K562 (cell line): ENCODE data around the gene DCLK1. TPM values are rescaled to one million over a fixed set of nuclear protein-coding genes. Genes with fewer than 3 reads are reported as not detected.

Experiments used
- ATAC-seq: fragments of 200-7000 bp; cut with Tn5 transposase; 3 replicates; pipeline ENCODE4 v1.9.1; 2020; ENCODE audit warnings: moderate library complexity
- BruUV-seq: library from RNA; stranded (reverse); fragments of 400-500 nt; replicated peaks from 2 replicates; lab custom pipeline; 2021; lab: Mats Ljungman, UMichigan
- CTCF ChIA-PET: fragments of 300-600 bp; formaldehyde crosslinking; extraction: SDS; loops from one replicate; lab custom pipeline; 2021; ENCODE audit warnings: low intra/inter-chr PET ratio; lab: Yijun Ruan, JAX
- POLR2A ChIA-PET: fragments of 300-600, 350-650 bp; sonication (Branson Sonifier 250); formaldehyde crosslinking; extraction: SDS; loops from one replicate; lab custom pipeline; 2021; ENCODE audit warnings: antibody characterized with exemption, inconsistent platforms; lab: Yijun Ruan, JAX
- DNase-seq, 4 experiments: peaks; one replicate each; pipeline versions ENCODE4 v3.0.0 to v3.0.0-alpha.2; 2011 to 2018; ENCODE audit warnings: low spot score in 3 of 4, mixed read lengths in 3 of 4; ENCODE audit errors: extremely low read depth in 1 of 4
- FAIRE-seq: peaks from 2 replicates; lab custom pipeline; 2011; peaks lifted over from hg19 to GRCh38; lab: Jason Lieb, UNC
- H2AFZ ChIP-seq: 2 replicates; pipeline ENCODE4 v1.6.0; 2011; ENCODE audit warnings: low read depth, low read length, control low read depth, inconsistent platforms
- H3K27ac ChIP-seq: fragments of 200-600 bp; 3 replicates; pipeline ENCODE4 v1.8.0; 2011; ENCODE audit warnings: low read depth, mild to moderate bottlenecking, control low read depth, inconsistent platforms, low read length, moderate library complexity, mixed read lengths; ENCODE audit errors: extremely low read depth
- H3K27me3 ChIP-seq, 2 experiments: fragments of 300-600 bp in 1 of 2; 2 replicates in 1 of 2; 3 replicates in 1 of 2; pipeline versions ENCODE4 v1.6.0 to v1.8.0; 2011; ENCODE audit warnings: inconsistent platforms in 2 of 2, low read length in 2 of 2, mild to moderate bottlenecking in 1 of 2, mixed read lengths in 1 of 2, moderate library complexity in 1 of 2; ENCODE audit not compliant: control insufficient read depth in 2 of 2, insufficient read depth in 2 of 2
- H3K36me3 ChIP-seq: fragments of 300-600 bp; 3 replicates; pipeline ENCODE4 v1.8.0; 2011; ENCODE audit warnings: mild to moderate bottlenecking, low read length, inconsistent platforms; ENCODE audit not compliant: control insufficient read depth, insufficient read depth
- H3K4me1 ChIP-seq, 2 experiments: fragments of 200-600 bp in 1 of 2; replicated peaks in 1 of 2; 2 replicates in 1 of 2; 3 replicates in 1 of 2; pipeline versions ENCODE4 v1.5.1 to v1.8.0; 2011; ENCODE audit warnings: inconsistent platforms in 2 of 2, low read length in 2 of 2, mild to moderate bottlenecking in 1 of 2, mixed read lengths in 1 of 2, moderate library complexity in 1 of 2; ENCODE audit not compliant: control insufficient read depth in 2 of 2, insufficient read depth in 2 of 2
- H3K4me2 ChIP-seq: 2 replicates; pipeline ENCODE4 v1.6.1; 2011; ENCODE audit warnings: low read length, control low read depth, inconsistent platforms, mixed read lengths; ENCODE audit not compliant: insufficient read depth
- H3K4me3 ChIP-seq: fragments of 200-600 bp; sonication (generic), shearing (Covaris generic); 2 replicates; pipeline ENCODE4 v1.5.1; 2016; ENCODE audit warnings: control low read depth, inconsistent platforms
- H3K79me2 ChIP-seq: fragments of 200-600 bp; 3 replicates; pipeline ENCODE4 v1.8.0; 2011; ENCODE audit warnings: low read length, inconsistent platforms; ENCODE audit not compliant: control insufficient read depth, insufficient read depth
- H3K9ac ChIP-seq, 2 experiments: 2 replicates each; pipeline versions ENCODE4 v1.6.0 to v1.6.1; 2011; ENCODE audit warnings: low read depth in 2 of 2, low read length in 2 of 2, control low read depth in 1 of 2, inconsistent platforms in 1 of 2, mild to moderate bottlenecking in 1 of 2, mixed read lengths in 1 of 2; ENCODE audit not compliant: insufficient read depth in 1 of 2
- H3K9me1 ChIP-seq: one replicate; pipeline ENCODE4 v1.6.0; 2011; ENCODE audit warnings: inconsistent platforms, mild to moderate bottlenecking, low read length, moderate library complexity; ENCODE audit not compliant: control insufficient read depth, insufficient read depth
- H3K9me3 ChIP-seq: replicated peaks from 2 replicates; pipeline ENCODE4 v1.5.1; 2011; ENCODE audit warnings: low read depth, low read length, inconsistent platforms; ENCODE audit not compliant: control insufficient read depth, insufficient read depth
- H4K20me1 ChIP-seq: replicated peaks from 2 replicates; pipeline ENCODE4 v1.6.1; 2011; ENCODE audit warnings: low read length, inconsistent platforms, mixed read lengths; ENCODE audit not compliant: control insufficient read depth, insufficient read depth
- AFF4 ChIP-seq: sonication (generic); formaldehyde crosslinking; IDR thresholded peaks from 2 replicates; pipeline ENCODE4 v1.8.0; 2023; ENCODE audit warnings: mild to moderate bottlenecking, missing genetic modification reagents
- ARID3B ChIP-seq: fragments of 250-450 bp; sonication (Bioruptor Pico); IDR thresholded peaks from 2 replicates; pipeline ENCODE4 v1.4.0; 2020; ENCODE audit warnings: borderline replicate concordance
- CBX1 ChIP-seq: sonication (generic); IDR thresholded peaks from 2 replicates; pipeline ENCODE4 v1.6.1; 2016; ENCODE audit warnings: antibody characterized with exemption, low read depth, mild to moderate bottlenecking
- CHCHD3 ChIP-seq: fragments of 250-450 bp; sonication (Bioruptor Pico); IDR thresholded peaks from 2 replicates; pipeline ENCODE4 v2.1.2; 2022; ENCODE audit warnings: mild to moderate bottlenecking
- IRF9 ChIP-seq: fragments of 450-650 bp; IDR thresholded peaks from 2 replicates; pipeline ENCODE4 v1.6.1; 2016; ENCODE audit warnings: missing biosample characterization, missing genetic modification characterization
- MCM7 ChIP-seq, 2 experiments: fragments of 450-650 bp; IDR thresholded peaks; 2 replicates each; pipeline ENCODE4 v1.6.1; 2016 to 2018
- NR0B1 ChIP-seq: fragments of 450-650 bp; IDR thresholded peaks from one replicate; pipeline ENCODE4 v1.6.1; 2018; ENCODE audit warnings: mild to moderate bottlenecking, moderate library complexity; ENCODE audit not compliant: partially characterized antibody
- NR2C1 ChIP-seq, 2 experiments: fragments of 450-650 bp; IDR thresholded peaks; 2 replicates each; pipeline ENCODE4 v1.6.1; 2017; ENCODE audit warnings: mild to moderate bottlenecking in 2 of 2, antibody characterized with exemption in 1 of 2, inconsistent platforms in 1 of 2, missing compliant biosample characterization in 1 of 2, missing genetic modification characterization in 1 of 2
- POLR3G ChIP-seq: IDR thresholded peaks from 2 replicates; pipeline ENCODE4 v1.6.1; 2011; ENCODE audit not compliant: insufficient read length, insufficient replicate concordance; ENCODE audit errors: extremely low read depth
- RBM34 ChIP-seq: fragments of 200-400 bp; formaldehyde crosslinking; IDR thresholded peaks from 2 replicates; pipeline ENCODE4 v1.6.1; 2018; ENCODE audit warnings: low read length, borderline replicate concordance; ENCODE audit not compliant: insufficient read depth
- TAF1 ChIP-seq: IDR thresholded peaks from 2 replicates; pipeline ENCODE4 v1.6.1; 2011; ENCODE audit warnings: mild to moderate bottlenecking, low read length, moderate library complexity; ENCODE audit not compliant: insufficient read depth, control insufficient read depth, severe bottlenecking; ENCODE audit errors: extremely low read depth
- TCF3 ChIP-seq: sonication (generic); formaldehyde crosslinking; IDR thresholded peaks from 2 replicates; pipeline ENCODE4 v1.4.0; 2020; ENCODE audit warnings: mild to moderate bottlenecking, missing genetic modification reagents
- ZNF280A ChIP-seq: fragments of 450-650 bp; IDR thresholded peaks from 2 replicates; pipeline ENCODE4 v1.6.1; 2018; ENCODE audit warnings: mild to moderate bottlenecking, low read depth; ENCODE audit not compliant: partially characterized antibody
- WGBS: fragments of 100-300 bp; shearing (Covaris generic); methylation state at CpG from one replicate; pipeline ENCODE4 v1.1.6; 2016; ENCODE audit warnings: low coverage, mixed read lengths; ENCODE audit not compliant: insufficient coverage; ENCODE audit errors: missing lambda C conversion rate; 5-methylcytosine and 5-hydroxymethylcytosine counted together
- in situ Hi-C: fragments of 300-500 bp; cut with MboI; formaldehyde crosslinking; loops from 4 replicates; pipeline ENCODE4 v1.15.0; 2018; ENCODE audit warnings: inconsistent platforms, mixed read lengths
- intact Hi-C: fragments of 100-400 bp; cut with micrococcal nuclease; formaldehyde crosslinking; loops from 2 replicates; pipeline ENCODE4 v1.14.2; 2022
- polyA plus RNA-seq, 8 experiments: library from polyadenylated mRNA; depleted of rRNA in 4 of 8; stranded (reverse) in 5 of 8; unstranded in 3 of 8; fragments of >200 nt; fragmentation: Nextera tagmentation in 2 of 8; fragmentation: Illumina TruSeq in 1 of 8; extraction: Ambion mirVana in 2 of 8; extraction: Trizol in 1 of 8; gene quantifications; 2 replicates each; pipeline versions ENCODE4 v1.2.1 to v1.2.3, GENCODE V29; 2011 to 2014; ENCODE audit warnings: inconsistent platforms in 1 of 8, missing spikeins in 1 of 8
- total RNA-seq, 7 experiments: library from RNA; depleted of rRNA in 6 of 7; stranded (reverse); fragments of >200 nt in 6 of 7; fragmentation: Illumina TruSeq in 2 of 7; extraction: Trizol in 2 of 7; gene quantifications; 2 replicates each; pipeline versions ENCODE4 v1.2.1 to v1.2.3, GENCODE V29; 2011 to 2021; ENCODE audit warnings: low replicate concordance in 1 of 7

DCLK1 gene
- total and polyA plus RNA-seq, 9 of the 15 experiments (the other 6 are each of a cell fraction or from before 2014, with no cell fraction given), result 0.07 TPM; not detected in 8

- H3K9ac ChIP-seq, result no peak overlapping the region
- H3K27ac ChIP-seq, result no peak overlapping the region
- ChIA-PET POLR2A (no interaction called here), CTCF (no interaction called here)
- intact Hi-C loops (no loop called here), in situ Hi-C loops (no loop called here)
- BruUV-seq, result no TSS peak
- H3K9me3 ChIP-seq, result no peaks in the 10 kb centered on the region
- ATAC-seq, result no peak
- 4% methylated on average over 28 of the region's 28 CpGs for WGBS
- no peak for DNase-seq
- no peaks in the 10 kb centered on the region for H3K79me2 ChIP-seq
- no peaks in the 10 kb centered on the region for H3K4me1 ChIP-seq
- H3K27me3 ChIP-seq, result peaks cover 4 to 19% of the 10 kb centered on the region in 2 experiments; a peak in 3 of 5 replicates
- no peak overlapping the region for H2AFZ ChIP-seq
- no peak overlapping the region for H3K4me2 ChIP-seq
- H3K9me1 ChIP-seq, result no peaks in the 10 kb centered on the region
- no peak for FAIRE-seq
- no peaks in the 10 kb centered on the region for H4K20me1 ChIP-seq
- H3K4me3 ChIP-seq, result no peak overlapping the region
- no peaks in the 10 kb centered on the region for H3K36me3 ChIP-seq
- TF ChIP-seq RBM34, result no peak
- no peak for TF ChIP-seq IRF9 (tag)
- no peak for TF ChIP-seq ARID3B (CRISPR knock-in tag)
- no peak for TF ChIP-seq NR2C1 (IDR thresholded peaks at IDR 0.05)
- no peak for TF ChIP-seq NR2C1 (tag; IDR thresholded peaks at IDR 0.05)
- TF ChIP-seq ZNF280A, result no peak
- no peak for TF ChIP-seq TCF3 (CRISPR knock-in tag)
- no peak for TF ChIP-seq TAF1
- no peak for TF ChIP-seq POLR3G
- TF ChIP-seq NR0B1, result no peak
- TF ChIP-seq MCM7 (IDR thresholded peaks at IDR 0.05), result no peak
- TF ChIP-seq CBX1, result no peak
- no peak for TF ChIP-seq AFF4 (CRISPR knock-in tag)
- no peak for TF ChIP-seq CHCHD3
These were observed 5.3 kb downstream of the DCLK1 start for GRCh38 chr13:36125841-36126240.
